ENCODE measurements around the gene FILIP1.

The FILIP1 gene

GRCh38 chr6:75505424-75505823, 11.8 kb upstream of the FILIP1 start:
- no peaks in the 10 kb centered on the region for H3K27me3 ChIP-seq (ENCODE audit: insufficient read depth, poor library complexity, severe bottlenecking)
- TF ChIP-seq REST (IDR thresholded peaks at IDR 0.05; ENCODE audit: insufficient replicate concordance, low read depth), result no peak
- no peak for TF ChIP-seq SPI1 (IDR thresholded peaks at IDR 0.05; ENCODE audit: borderline replicate concordance, low read depth)
- H3K4me3 ChIP-seq (replicated peaks; ENCODE audit: insufficient read depth, low read length), result no peak overlapping the region
- H3K27ac ChIP-seq (replicated peaks), result no peak overlapping the region
- DNase-seq (ENCODE audit: low read depth in 1 of 2, low spot score in 1 of 2), result no peak

GRCh38 chr6:75504465-75505222, 11.0 kb upstream of the FILIP1 start:
- no peak for DNase-seq (ENCODE audit: low read depth in 1 of 2, low spot score in 1 of 2)
- H3K27ac ChIP-seq (replicated peaks), result no peak overlapping the region
- TF ChIP-seq GABPA (IDR thresholded peaks at IDR 0.05; ENCODE audit: low read depth) (no peak), POLR2AphosphoS5 (IDR thresholded peaks at IDR 0.05; ENCODE audit: low read depth) (no peak), CTCF (IDR thresholded peaks at IDR 0.05; ENCODE audit: insufficient read depth, low read length) (no peak), SPI1 (IDR thresholded peaks at IDR 0.05; ENCODE audit: borderline replicate concordance, low read depth) (no peak), REST (IDR thresholded peaks at IDR 0.05; ENCODE audit: insufficient replicate concordance, low read depth) (no peak)
- no peaks in the 10 kb centered on the region for H3K27me3 ChIP-seq (ENCODE audit: insufficient read depth, poor library complexity, severe bottlenecking)
- H3K4me3 ChIP-seq (replicated peaks; ENCODE audit: insufficient read depth, low read length), result no peak overlapping the region

GRCh38 chr6:75503291-75503690, 9.7 kb upstream of the FILIP1 start:
- H3K27me3 ChIP-seq (ENCODE audit: insufficient read depth, poor library complexity, severe bottlenecking), result no peaks in the 10 kb centered on the region
- no peak for DNase-seq (ENCODE audit: low read depth in 1 of 2, low spot score in 1 of 2)
- no peak for TF ChIP-seq CTCF (IDR thresholded peaks at IDR 0.05; ENCODE audit: insufficient read depth, low read length)
- no peak for TF ChIP-seq REST (IDR thresholded peaks at IDR 0.05; ENCODE audit: insufficient replicate concordance, low read depth)
- TF ChIP-seq GABPA (IDR thresholded peaks at IDR 0.05; ENCODE audit: low read depth), result no peak
- TF ChIP-seq POLR2AphosphoS5 (IDR thresholded peaks at IDR 0.05; ENCODE audit: low read depth), result no peak
- TF ChIP-seq SPI1 (IDR thresholded peaks at IDR 0.05; ENCODE audit: borderline replicate concordance, low read depth), result no peak
- H3K27ac ChIP-seq (replicated peaks), result no peak overlapping the region
- H3K4me3 ChIP-seq (replicated peaks; ENCODE audit: insufficient read depth, low read length), result no peak overlapping the region

All from HL-60 (cell line).